Measurements from ENCODE around the gene COL4A1.

The COL4A1 gene

GRCh38 chr13:110216398-110217041, 90.4 kb downstream of the COL4A1 start:
- no peak for DNase-seq

GRCh38 chr13:110216006-110216397, 91.0 kb downstream of the COL4A1 start:
- no peak for DNase-seq

GRCh38 chr13:110215606-110216005, 91.4 kb downstream of the COL4A1 start:
- no peak for DNase-seq

GRCh38 chr13:110214637-110215036, 92.3 kb downstream of the COL4A1 start:
- no peak for DNase-seq

GRCh38 chr13:110213461-110214074, 93.4 kb downstream of the COL4A1 start:
- no peak for DNase-seq

- DNase-seq = no peak
Measured at GRCh38 chr13:110212529-110212928, 94.4 kb downstream of the COL4A1 start.

GRCh38 chr13:110211735-110212134, 95.2 kb downstream of the COL4A1 start:
- DNase-seq = no peak

- DNase-seq = no peak
Measured at GRCh38 chr13:110211046-110211445, 95.9 kb downstream of the COL4A1 start.

GRCh38 chr13:110210604-110210985, 96.4 kb downstream of the COL4A1 start:
- no peak for DNase-seq

GRCh38 chr13:110209950-110210603, 96.9 kb downstream of the COL4A1 start:
- no peak for DNase-seq

- no peak for DNase-seq
Measured at GRCh38 chr13:110208116-110208515, 98.8 kb downstream of the COL4A1 start.

- DNase-seq = no peak
Measured at GRCh38 chr13:110206996-110207395, 100.0 kb downstream of the COL4A1 start.

GRCh38 chr13:110206185-110206584, 100.8 kb downstream of the COL4A1 start:
- DNase-seq = no peak

- no peak for DNase-seq
Measured at GRCh38 chr13:110201114-110201513, 105.8 kb downstream of the COL4A1 start.

- no peak for DNase-seq
Measured at GRCh38 chr13:110200276-110200870, 106.6 kb downstream of the COL4A1 start.

GRCh38 chr13:110199046-110199831, 107.7 kb downstream of the COL4A1 start:
- DNase-seq = no peak

- DNase-seq = no peak
Measured at GRCh38 chr13:110197471-110197870, 109.5 kb downstream of the COL4A1 start.

- DNase-seq = no peak
Measured at GRCh38 chr13:110197026-110197425, 109.9 kb downstream of the COL4A1 start.

- DNase-seq = no peak
Measured at GRCh38 chr13:110195547-110196485, 111.1 kb downstream of the COL4A1 start.

- DNase-seq = no peak
Measured at GRCh38 chr13:110194451-110194850, 112.5 kb downstream of the COL4A1 start.

- no peak for DNase-seq
Measured at GRCh38 chr13:110193491-110193890, 113.5 kb downstream of the COL4A1 start.

GRCh38 chr13:110192472-110192871, 114.5 kb downstream of the COL4A1 start:
- no peak for DNase-seq

Measured in NCI-H1930 (cell line).